Cardiac muscle cell (in vitro differentiated cells and primary cell): ENCODE data around the gene ROM1. TPM values are rescaled to one million over a fixed set of nuclear protein-coding genes. Genes with fewer than 3 reads are reported as not detected.

ENCODE experiments used
- DNase-seq, 2 donors: peaks; one replicate each; pipeline versions ENCODE4 v3.0.0 to v3.0.0-alpha.2; 2010 to 2017; ENCODE audit warnings: low read depth in 1 of 2, low spot score in 1 of 2
- H3K27ac ChIP-seq: fragments of 200-600 bp; sonication (generic); 2 replicates; pipeline ENCODE4 v1.5.1; 2016
- H3K27me3 ChIP-seq: fragments of 200-600 bp; sonication (generic); 2 replicates; pipeline ENCODE4 v1.6.0; 2016; ENCODE audit warnings: control low read depth
- H3K36me3 ChIP-seq: fragments of 200-600 bp; sonication (generic); 2 replicates; pipeline ENCODE4 v1.5.1; 2016; ENCODE audit warnings: control low read depth
- H3K4me1 ChIP-seq: fragments of 200-600 bp; sonication (generic); 2 replicates; pipeline ENCODE4 v1.8.1; 2017; ENCODE audit warnings: low read depth, mild to moderate bottlenecking, mixed run types
- H3K4me3 ChIP-seq: fragments of 200-600 bp; sonication (generic); 2 replicates; pipeline ENCODE4 v1.5.1; 2016; ENCODE audit warnings: mild to moderate bottlenecking
- H3K9me3 ChIP-seq: fragments of 200-600 bp; sonication (generic); 2 replicates; pipeline ENCODE4 v1.5.1; 2017; ENCODE audit warnings: low read depth, mild to moderate bottlenecking, control low read depth
- polyA plus RNA-seq: library from polyadenylated mRNA; unstranded; fragments of >200 nt; fragmentation: Nextera tagmentation; extraction: Ambion mirVana; gene quantifications from 2 replicates; pipeline ENCODE4 v1.2.1, GENCODE V29; 2016
- total RNA-seq: library from RNA; depleted of rRNA; stranded (reverse); fragments of >200 nt; gene quantifications from 2 replicates; pipeline ENCODE4 v1.2.3, GENCODE V29; 2016
- TF ChIP-seq, protein P1 (sequence below): IDR thresholded peaks from 2 replicates; pipeline ENCODE4 v1.5.1; 2012; ENCODE audit warnings: low read depth, mild to moderate bottlenecking, low read length

Gene ROM1
- total and polyA plus RNA-seq, 2 experiments from 2014 or later, result 3.3 to 6.9 TPM

DNA sequence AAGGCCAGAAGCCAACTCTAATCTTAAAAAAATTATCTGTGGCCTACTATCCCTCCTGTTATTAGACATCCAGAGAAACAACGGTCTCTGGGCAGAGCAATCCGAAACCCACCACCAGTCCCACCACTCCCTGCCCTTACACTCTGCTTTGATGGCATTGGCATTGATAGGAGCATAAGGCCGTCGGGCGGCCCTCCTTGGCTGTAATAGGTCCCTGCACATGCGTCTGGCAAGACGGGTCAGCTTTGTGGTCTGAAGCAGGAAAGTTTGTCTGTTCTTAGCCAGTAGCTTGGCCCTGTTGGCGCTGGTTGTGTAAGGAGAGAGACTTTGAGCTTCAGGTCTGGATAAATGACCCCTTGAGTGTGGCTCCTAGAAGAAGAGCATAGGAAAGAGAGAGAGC is 17.9 kb upstream of the ROM1 start:
- Histone ChIP-seq H3K4me1 (peaks cover 23% of the 10 kb centered on the region), H3K9me3 (no peaks in the 10 kb centered on the region), H3K4me3 (no peak overlapping the region), H3K27me3 (no peaks in the 10 kb centered on the region), H3K36me3 (peaks cover 44% of the 10 kb centered on the region), H3K27ac (no peak overlapping the region)
- TF ChIP-seq, protein P1, sequence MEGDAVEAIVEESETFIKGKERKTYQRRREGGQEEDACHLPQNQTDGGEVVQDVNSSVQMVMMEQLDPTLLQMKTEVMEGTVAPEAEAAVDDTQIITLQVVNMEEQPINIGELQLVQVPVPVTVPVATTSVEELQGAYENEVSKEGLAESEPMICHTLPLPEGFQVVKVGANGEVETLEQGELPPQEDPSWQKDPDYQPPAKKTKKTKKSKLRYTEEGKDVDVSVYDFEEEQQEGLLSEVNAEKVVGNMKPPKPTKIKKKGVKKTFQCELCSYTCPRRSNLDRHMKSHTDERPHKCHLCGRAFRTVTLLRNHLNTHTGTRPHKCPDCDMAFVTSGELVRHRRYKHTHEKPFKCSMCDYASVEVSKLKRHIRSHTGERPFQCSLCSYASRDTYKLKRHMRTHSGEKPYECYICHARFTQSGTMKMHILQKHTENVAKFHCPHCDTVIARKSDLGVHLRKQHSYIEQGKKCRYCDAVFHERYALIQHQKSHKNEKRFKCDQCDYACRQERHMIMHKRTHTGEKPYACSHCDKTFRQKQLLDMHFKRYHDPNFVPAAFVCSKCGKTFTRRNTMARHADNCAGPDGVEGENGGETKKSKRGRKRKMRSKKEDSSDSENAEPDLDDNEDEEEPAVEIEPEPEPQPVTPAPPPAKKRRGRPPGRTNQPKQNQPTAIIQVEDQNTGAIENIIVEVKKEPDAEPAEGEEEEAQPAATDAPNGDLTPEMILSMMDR, result no peak
- DNase-seq, result no peak

DNA sequence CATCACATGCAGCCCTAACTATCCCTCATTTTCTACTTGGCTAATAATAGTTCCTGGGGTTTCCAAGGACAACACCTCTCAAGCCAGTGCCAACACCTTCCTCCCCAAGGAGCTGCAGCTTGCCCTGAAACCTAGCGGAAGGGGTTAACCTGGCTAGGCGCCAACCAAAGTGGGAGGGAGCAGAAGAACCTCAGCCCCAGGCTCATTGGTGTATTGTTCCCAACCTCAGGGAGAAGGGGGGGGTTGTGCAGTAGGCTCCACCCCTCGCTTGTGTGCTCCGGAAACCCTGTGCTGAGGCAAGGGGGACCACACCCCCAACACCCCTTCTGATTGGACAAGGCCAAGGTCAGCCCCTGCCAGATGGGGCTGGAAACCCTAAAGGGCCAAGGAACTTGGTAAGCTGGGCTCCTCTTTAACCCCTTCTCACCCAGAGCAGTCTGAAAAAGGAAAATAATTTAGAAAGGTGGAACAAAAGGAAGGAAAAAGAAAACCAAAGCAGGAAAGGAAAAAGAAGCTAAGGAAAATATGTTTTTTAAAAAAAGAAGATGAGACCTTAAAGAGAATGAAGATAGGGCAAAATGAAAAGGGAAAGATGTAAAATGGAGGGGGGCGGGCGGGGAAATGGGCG is 13.9 kb upstream of the ROM1 start:
- peak overlapping the region; percentile 90 for H3K27ac ChIP-seq
- peak; percentile 97 to 100 for DNase-seq
- H3K36me3 ChIP-seq, result peaks cover 38% of the 10 kb centered on the region
- H3K4me3 ChIP-seq, result peak overlapping the region; percentile 72
- TF ChIP-seq, protein P1, result no peak
- H3K27me3 ChIP-seq, result no peaks in the 10 kb centered on the region
- H3K4me1 ChIP-seq, result peaks cover 18% of the 10 kb centered on the region
- H3K9me3 ChIP-seq, result no peaks in the 10 kb centered on the region

DNA sequence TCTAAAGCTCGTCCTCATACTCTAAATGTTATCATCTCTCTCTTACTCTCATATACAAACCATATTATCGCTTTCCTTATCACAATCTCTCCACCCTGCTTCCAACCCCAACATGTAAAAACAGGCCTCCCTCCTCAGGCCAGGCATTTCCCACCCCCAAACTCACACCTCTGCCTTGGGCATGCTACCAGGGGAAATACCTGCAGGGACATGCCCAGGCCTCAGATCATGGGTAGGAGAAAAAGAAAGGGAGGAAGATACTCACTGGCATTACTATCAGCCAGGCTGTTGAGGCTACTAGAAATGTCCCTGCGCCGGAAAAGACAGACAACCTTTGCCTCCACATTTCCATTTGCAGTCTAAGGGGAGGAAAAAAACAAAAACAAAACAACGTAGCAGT is 13.2 kb upstream of the ROM1 start:
- Histone ChIP-seq H3K36me3 (peaks cover 31% of the 10 kb centered on the region), H3K9me3 (no peaks in the 10 kb centered on the region), H3K27me3 (no peaks in the 10 kb centered on the region), H3K4me3 (peak overlapping the region; percentile 72), H3K4me1 (peaks cover 21% of the 10 kb centered on the region), H3K27ac (peak overlapping the region; percentile 90)
- DNase-seq, result no peak
- TF ChIP-seq, protein P1, result no peak

DNA sequence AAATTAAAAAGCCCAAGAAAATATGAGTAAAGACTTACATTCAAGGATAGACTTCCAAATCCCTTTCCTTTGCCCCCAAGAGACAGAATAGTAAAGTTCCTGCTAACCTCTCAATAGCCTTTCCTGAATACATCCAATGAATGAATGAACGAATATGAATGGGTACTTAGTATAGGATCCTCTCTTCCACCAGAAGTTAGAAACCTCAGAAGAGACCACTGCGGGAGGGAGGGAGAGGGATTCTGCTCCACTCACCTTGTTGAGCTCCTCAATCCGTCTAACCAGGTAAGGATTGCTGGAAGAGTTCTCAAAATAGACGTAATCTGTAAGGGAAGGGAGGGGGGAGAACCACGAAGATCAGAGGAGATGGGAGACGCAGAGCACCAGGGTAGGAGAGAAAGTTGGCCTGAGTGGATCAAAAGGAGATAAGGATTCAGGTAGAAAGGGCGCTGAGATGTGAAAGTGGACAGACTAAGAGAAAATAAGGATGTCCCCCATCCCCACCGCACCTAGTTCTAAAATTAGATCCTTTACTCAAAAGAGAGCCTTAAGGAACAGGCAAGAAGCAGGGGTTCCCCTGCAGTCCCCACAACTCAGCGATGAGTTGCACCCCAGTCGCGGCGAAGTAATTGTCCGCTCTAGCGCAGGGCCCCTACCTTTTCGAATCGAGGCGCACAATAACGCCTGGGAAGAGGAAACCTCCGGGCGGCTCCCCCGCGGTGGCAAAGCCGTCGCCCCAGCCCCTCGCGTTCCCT is 12.5 kb upstream of the ROM1 start:
- Histone ChIP-seq H3K27me3 (no peaks in the 10 kb centered on the region), H3K36me3 (peaks cover 25% of the 10 kb centered on the region), H3K27ac (peak overlapping the region; percentile 90), H3K4me3 (peak overlapping the region; percentile 72), H3K4me1 (peaks cover 21% of the 10 kb centered on the region), H3K9me3 (no peaks in the 10 kb centered on the region)
- no peak for DNase-seq
- TF ChIP-seq, protein P1, result no peak

DNA sequence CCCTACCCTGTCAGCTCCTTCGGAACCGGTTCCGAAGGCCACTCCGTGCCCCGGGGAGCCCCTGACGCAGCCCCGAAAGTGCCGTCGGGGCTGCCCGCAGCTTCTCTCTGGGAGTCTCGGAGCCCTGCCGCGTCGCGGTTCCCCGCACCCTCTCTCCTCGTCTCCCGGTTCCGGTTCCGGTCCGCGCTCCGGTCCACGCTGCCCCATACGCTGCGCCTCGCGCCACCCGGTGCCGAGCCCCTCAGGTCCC is 12.0 kb upstream of the ROM1 start:
- Histone ChIP-seq H3K36me3 (peaks cover 20% of the 10 kb centered on the region), H3K4me1 (peaks cover 21% of the 10 kb centered on the region), H3K4me3 (peak overlapping the region; percentile 72), H3K27me3 (no peaks in the 10 kb centered on the region), H3K9me3 (no peaks in the 10 kb centered on the region), H3K27ac (peak overlapping the region; percentile 90)
- DNase-seq, result peak in 1 of 2 donors; percentile 41
- TF ChIP-seq, protein P1, result no peak
